Measurements from ENCODE around the gene EVC2.

- TF ChIP-seq EZH2phosphoT487 (IDR thresholded peaks at IDR 0.05; ENCODE audit: insufficient read depth, low read depth) = no peak
- no peak for TF ChIP-seq EZH2 (IDR thresholded peaks at IDR 0.05; ENCODE audit: insufficient read depth, poor library complexity, severe bottlenecking)
Measured at GRCh38 chr4:5712517-5712916, 4.2 kb upstream of the EVC2 start.

Data from GM23248 (cell line).